Upper lobe of right lung (tissue), 1 donor: ENCODE data around the gene KCNQ4. TPM values are rescaled to one million over a fixed set of nuclear protein-coding genes. Genes with fewer than 3 reads are reported as not detected.

Experiments used
- ATAC-seq: fragments of 200-7000 bp; cut with Tn5 transposase; one replicate; pipeline ENCODE4 v1.9.1; 2020; ENCODE audit warnings: mild to moderate bottlenecking, moderate library complexity
- DNase-seq: peaks from one replicate; pipeline ENCODE4 v3.0.0-alpha.2; 2020
- H3K27ac ChIP-seq: fragments of 200-600 bp; one replicate; pipeline ENCODE4 v1.8.0; 2022
- H3K27me3 ChIP-seq: fragments of 200-600 bp; one replicate; pipeline ENCODE4 v1.8.0; 2022; ENCODE audit warnings: mild to moderate bottlenecking
- H3K36me3 ChIP-seq: fragments of 200-600 bp; one replicate; pipeline ENCODE4 v1.8.0; 2022
- H3K4me1 ChIP-seq: fragments of 200-600 bp; one replicate; pipeline ENCODE4 v1.8.0; 2022
- H3K4me3 ChIP-seq: fragments of 200-600 bp; one replicate; pipeline ENCODE4 v1.8.0; 2022; ENCODE audit warnings: mild to moderate bottlenecking
- H3K9me3 ChIP-seq: fragments of 200-600 bp; one replicate; pipeline ENCODE4 v1.8.0; 2022
- intact Hi-C: fragments of 100-400 bp; cut with DNase I; formaldehyde crosslinking; loops from one replicate; pipeline ENCODE4 v1.11.0; 2022
- total RNA-seq: library from RNA; stranded (reverse); fragmentation: NEBNext Ultra II Directional; extraction: Animal tissue kit (Norgen Biotek cat#: 25700); gene quantifications from one replicate; pipeline ENCODE4 v1.2.1, GENCODE V29; 2021
- TF ChIP-seq, protein P1 (sequence below): fragments of 200-600 bp; IDR thresholded peaks from one replicate; pipeline ENCODE4 v1.8.0; 2022; ENCODE audit warnings: antibody characterized with exemption
- donor health status: DM: no; HTN: yes; CAD: no; lungs with severe emphysema.

KCNQ4 gene
- total RNA-seq, 1 donor from 2014 or later, result 0.96 TPM

- no peaks in the 10 kb centered on the region for H3K27me3 ChIP-seq
- H3K4me3 ChIP-seq, result no peak overlapping the region
- intact Hi-C loops, result no loop called here
- H3K27ac ChIP-seq, result no peak overlapping the region
- ATAC-seq (no peak), DNase-seq (no peak)
- H3K9me3 ChIP-seq, result no peaks in the 10 kb centered on the region
- H3K4me1 ChIP-seq, result no peaks in the 10 kb centered on the region
- TF ChIP-seq, protein P1, sequence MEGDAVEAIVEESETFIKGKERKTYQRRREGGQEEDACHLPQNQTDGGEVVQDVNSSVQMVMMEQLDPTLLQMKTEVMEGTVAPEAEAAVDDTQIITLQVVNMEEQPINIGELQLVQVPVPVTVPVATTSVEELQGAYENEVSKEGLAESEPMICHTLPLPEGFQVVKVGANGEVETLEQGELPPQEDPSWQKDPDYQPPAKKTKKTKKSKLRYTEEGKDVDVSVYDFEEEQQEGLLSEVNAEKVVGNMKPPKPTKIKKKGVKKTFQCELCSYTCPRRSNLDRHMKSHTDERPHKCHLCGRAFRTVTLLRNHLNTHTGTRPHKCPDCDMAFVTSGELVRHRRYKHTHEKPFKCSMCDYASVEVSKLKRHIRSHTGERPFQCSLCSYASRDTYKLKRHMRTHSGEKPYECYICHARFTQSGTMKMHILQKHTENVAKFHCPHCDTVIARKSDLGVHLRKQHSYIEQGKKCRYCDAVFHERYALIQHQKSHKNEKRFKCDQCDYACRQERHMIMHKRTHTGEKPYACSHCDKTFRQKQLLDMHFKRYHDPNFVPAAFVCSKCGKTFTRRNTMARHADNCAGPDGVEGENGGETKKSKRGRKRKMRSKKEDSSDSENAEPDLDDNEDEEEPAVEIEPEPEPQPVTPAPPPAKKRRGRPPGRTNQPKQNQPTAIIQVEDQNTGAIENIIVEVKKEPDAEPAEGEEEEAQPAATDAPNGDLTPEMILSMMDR, result no peak
- H3K36me3 ChIP-seq, result peaks cover 51% of the 10 kb centered on the region
Measured at GRCh38 chr1:40745176-40745575, 38.4 kb upstream of the KCNQ4 start.

GRCh38 chr1:40746344-40747090 lies 37.1 kb upstream of the KCNQ4 start:
- DNase-seq (no peak), ATAC-seq (no peak)
- H3K36me3 ChIP-seq, result peaks cover 52% of the 10 kb centered on the region
- TF ChIP-seq, protein P1, result no peak
- no peaks in the 10 kb centered on the region for H3K4me1 ChIP-seq
- H3K4me3 ChIP-seq, result no peak overlapping the region
- intact Hi-C loops, result no loop called here
- no peaks in the 10 kb centered on the region for H3K9me3 ChIP-seq
- H3K27me3 ChIP-seq, result no peaks in the 10 kb centered on the region
- no peak overlapping the region for H3K27ac ChIP-seq

GRCh38 chr1:40748841-40749718 lies 34.5 kb upstream of the KCNQ4 start:
- Histone ChIP-seq H3K27ac (no peak overlapping the region), H3K36me3 (peaks cover 58% of the 10 kb centered on the region), H3K27me3 (no peaks in the 10 kb centered on the region), H3K4me1 (no peaks in the 10 kb centered on the region), H3K4me3 (no peak overlapping the region), H3K9me3 (no peaks in the 10 kb centered on the region)
- DNase-seq, result no peak
- ATAC-seq, result no peak
- intact Hi-C loops, result no loop called here
- TF ChIP-seq, protein P1, result no peak

DNA sequence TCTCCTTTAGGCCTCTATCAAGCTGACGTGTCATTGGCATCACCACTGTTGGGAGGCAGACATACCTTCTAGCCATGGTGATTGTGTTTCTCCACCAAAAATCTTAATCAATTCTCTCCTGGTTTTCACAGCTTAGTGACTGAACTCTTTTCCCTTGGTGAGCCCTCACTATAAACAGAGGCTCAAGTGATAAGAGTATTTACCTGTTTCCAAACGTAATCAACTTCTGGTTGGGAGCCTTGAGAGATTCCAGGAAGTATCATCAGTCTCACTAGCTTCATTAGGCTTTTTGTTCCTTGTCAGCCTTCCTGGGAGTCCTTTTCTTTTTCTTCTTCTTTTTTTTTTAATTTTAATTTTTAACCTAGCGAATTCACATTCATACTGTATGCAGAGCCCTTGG lies 33.8 kb upstream of the KCNQ4 start:
- Histone ChIP-seq H3K9me3 (no peaks in the 10 kb centered on the region), H3K27ac (no peak overlapping the region), H3K4me1 (no peaks in the 10 kb centered on the region), H3K27me3 (no peaks in the 10 kb centered on the region), H3K36me3 (peaks cover 65% of the 10 kb centered on the region), H3K4me3 (no peak overlapping the region)
- ATAC-seq (no peak), DNase-seq (no peak)
- TF ChIP-seq, protein P1, result no peak
- intact Hi-C loops, result no loop called here

- Histone ChIP-seq H3K27ac (no peak overlapping the region), H3K4me3 (no peak overlapping the region), H3K27me3 (no peaks in the 10 kb centered on the region), H3K4me1 (no peaks in the 10 kb centered on the region), H3K36me3 (peaks cover 72% of the 10 kb centered on the region), H3K9me3 (no peaks in the 10 kb centered on the region)
- DNase-seq, result no peak
- TF ChIP-seq, protein P1, result no peak
- intact Hi-C loops, result no loop called here
- ATAC-seq, result no peak
Measured at GRCh38 chr1:40750451-40750908, 33.1 kb upstream of the KCNQ4 start.
